Osteocyte (in vitro differentiated cells): ENCODE data around the gene EEPD1. TPM values are rescaled to one million over a fixed set of nuclear protein-coding genes. Genes with fewer than 3 reads are reported as not detected.
"Not testable (repeated sequence)": the region's sequence is repeated elsewhere in the genome, so short reads cannot be mapped to it uniquely, and the experiment has no call there.

Experiments
- DNase-seq: peaks from one replicate; pipeline ENCODE4 v3.0.0; 2021; ENCODE audit warnings: mixed read lengths; ENCODE audit not compliant: unreplicated experiment; ENCODE audit errors: extremely low spot score
- H3K27ac Mint-ChIP-seq: one replicate; pipeline ENCODE4 v1.8.0; 2021; ENCODE audit warnings: mild to moderate bottlenecking, mixed read lengths; ENCODE audit not compliant: unreplicated experiment
- H3K27me3 Mint-ChIP-seq: one replicate; pipeline ENCODE4 v1.8.0; 2021; ENCODE audit warnings: mixed read lengths; ENCODE audit not compliant: unreplicated experiment
- H3K36me3 Mint-ChIP-seq: one replicate; pipeline ENCODE4 v1.8.0; 2021; ENCODE audit warnings: mixed read lengths; ENCODE audit not compliant: unreplicated experiment
- H3K4me1 Mint-ChIP-seq: one replicate; pipeline ENCODE4 v1.8.0; 2021; ENCODE audit warnings: mixed read lengths; ENCODE audit not compliant: unreplicated experiment
- H3K4me3 Mint-ChIP-seq: one replicate; pipeline ENCODE4 v1.8.0; 2021; ENCODE audit warnings: mild to moderate bottlenecking, moderate library complexity, mixed read lengths; ENCODE audit not compliant: unreplicated experiment
- H3K9me3 Mint-ChIP-seq: one replicate; pipeline ENCODE4 v1.8.0; 2021; ENCODE audit warnings: mixed read lengths; ENCODE audit not compliant: unreplicated experiment
- CTCF ChIP-seq: fragments of 200-600 bp; sonication (generic); IDR thresholded peaks from 2 replicates; pipeline ENCODE4 v1.5.0; 2021; ENCODE audit warnings: antibody characterized with exemption, mild to moderate bottlenecking, moderate library complexity
- total RNA-seq: library from RNA; stranded (reverse); gene quantifications from 2 replicates; pipeline ENCODE4 v1.2.1, GENCODE V29; 2021

The EEPD1 gene
- total RNA-seq, 1 donor from 2014 or later, result 1.3 TPM

DNA sequence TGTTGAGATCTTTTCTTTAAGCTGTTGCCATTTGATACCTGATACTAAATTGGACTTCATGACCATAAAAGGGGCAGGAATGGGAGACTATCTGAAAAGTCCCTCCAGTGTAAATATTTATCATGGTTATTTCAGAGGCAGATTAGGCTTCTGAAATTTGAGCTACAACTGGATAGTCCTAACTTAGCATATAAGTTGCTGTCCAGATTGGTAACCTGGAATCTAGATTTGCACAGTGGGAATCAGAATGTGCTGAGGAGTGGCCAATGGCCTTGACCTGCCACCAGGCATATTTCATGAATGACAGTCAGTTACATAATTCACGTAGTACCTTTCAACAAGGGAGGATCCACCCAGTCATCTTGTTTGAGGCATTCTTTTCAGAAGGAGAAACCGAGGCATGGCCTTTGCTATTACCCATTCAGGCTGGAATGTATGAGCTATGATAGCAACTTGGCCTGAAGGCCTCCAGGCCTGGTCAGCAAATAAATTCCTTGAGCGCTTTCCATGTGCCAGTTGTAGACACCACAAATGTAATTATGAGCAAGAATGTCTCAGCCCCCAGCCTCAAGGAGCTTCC lies 80.0 kb downstream of the EEPD1 start:
- Mint-ChIP-seq H3K27me3 (no peaks in the 10 kb centered on the region), H3K4me3 (no peak overlapping the region), H3K27ac (no peak overlapping the region), H3K4me1 (peaks cover 9% of the 10 kb centered on the region), H3K9me3 (no peaks in the 10 kb centered on the region), H3K36me3 (no peaks in the 10 kb centered on the region)
- DNase-seq, result peak; percentile 53
- no peak for TF ChIP-seq CTCF

GRCh38 chr7:36236073-36236472 lies 83.0 kb downstream of the EEPD1 start:
- peaks cover 9% of the 10 kb centered on the region for H3K4me1 Mint-ChIP-seq
- no peaks in the 10 kb centered on the region for H3K36me3 Mint-ChIP-seq
- no peak overlapping the region for H3K27ac Mint-ChIP-seq
- no peak for TF ChIP-seq CTCF
- no peaks in the 10 kb centered on the region for H3K27me3 Mint-ChIP-seq
- H3K9me3 Mint-ChIP-seq, result no peaks in the 10 kb centered on the region
- no peak overlapping the region for H3K4me3 Mint-ChIP-seq
- no peak for DNase-seq

DNA sequence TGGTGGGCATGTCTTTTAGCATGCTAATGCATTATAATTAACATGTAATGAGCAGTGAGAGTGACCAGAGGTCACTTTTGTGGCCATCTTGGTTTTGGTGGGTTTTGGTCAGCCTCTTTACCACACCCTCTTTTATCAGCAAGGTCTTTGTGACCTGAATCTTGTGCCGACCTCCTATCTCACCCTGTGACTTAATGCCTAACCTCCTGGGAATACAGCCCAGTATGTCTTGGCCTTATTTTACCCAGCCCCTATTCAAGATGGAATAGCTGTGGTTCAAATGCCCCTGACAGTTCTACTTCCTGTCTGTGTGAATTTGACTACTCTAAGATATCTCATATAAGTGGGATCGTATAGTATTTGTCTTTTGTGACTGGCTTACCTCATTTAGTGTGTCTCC lies 85.1 kb downstream of the EEPD1 start:
- H3K36me3 Mint-ChIP-seq, result no peaks in the 10 kb centered on the region
- TF ChIP-seq CTCF, result no peak

DNA sequence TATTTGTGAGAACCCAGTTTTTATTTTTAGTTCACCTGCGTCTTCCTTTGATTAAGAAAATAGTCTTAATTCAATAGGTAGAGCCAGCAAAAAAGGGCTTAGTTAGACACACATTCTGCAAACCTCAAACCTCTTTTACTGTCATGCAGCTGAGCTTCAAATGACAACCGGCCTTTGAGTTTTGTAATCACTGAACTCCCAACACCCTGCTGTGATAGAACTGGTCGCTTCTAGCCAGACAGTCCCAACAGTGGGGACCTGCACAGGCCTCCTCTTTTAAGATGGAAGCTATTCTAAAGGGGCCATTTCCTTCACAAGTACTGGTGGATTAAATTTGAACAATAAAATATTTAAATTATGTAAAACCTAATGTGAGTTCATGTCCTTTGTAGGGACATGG lies 90.3 kb downstream of the EEPD1 start:
- not testable (repeated sequence) for H3K36me3 Mint-ChIP-seq, H3K9me3 Mint-ChIP-seq, DNase-seq, H3K27me3 Mint-ChIP-seq, H3K4me1 Mint-ChIP-seq, H3K4me3 Mint-ChIP-seq, H3K27ac Mint-ChIP-seq

More for the DNA sequence above, 85.1 kb downstream of the EEPD1 start:
- no peak overlapping the region for H3K4me3 Mint-ChIP-seq
- H3K9me3 Mint-ChIP-seq, result no peaks in the 10 kb centered on the region
- peak; percentile 8 for DNase-seq
- H3K27ac Mint-ChIP-seq, result no peak overlapping the region
- H3K4me1 Mint-ChIP-seq, result peaks cover under 1% of the 10 kb centered on the region
- no peaks in the 10 kb centered on the region for H3K27me3 Mint-ChIP-seq

GRCh38 chr7:36244001-36244400 lies 90.9 kb downstream of the EEPD1 start:
- not testable (repeated sequence) for H3K9me3 Mint-ChIP-seq, H3K27me3 Mint-ChIP-seq, H3K4me3 Mint-ChIP-seq

DNA sequence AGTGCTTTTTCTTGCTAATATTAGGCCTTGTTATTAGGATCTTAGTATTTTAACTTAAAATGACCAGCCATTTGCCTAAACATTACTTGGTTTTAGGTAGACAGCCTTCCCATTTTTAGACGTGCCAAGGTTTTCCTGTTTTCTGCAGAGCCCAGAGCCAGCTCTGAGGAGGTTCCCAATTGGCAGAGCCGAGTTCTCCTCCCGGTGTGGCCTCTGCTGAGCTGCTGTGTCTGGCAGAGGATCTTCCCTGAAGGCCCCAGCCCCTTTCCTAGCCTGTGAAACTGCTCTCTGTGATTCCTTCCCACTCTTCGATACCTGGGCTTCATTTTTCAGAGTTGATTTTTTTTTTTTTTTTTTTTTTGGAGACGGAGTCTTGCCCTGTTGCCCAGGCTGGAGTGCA lies 91.4 kb downstream of the EEPD1 start:
- H3K36me3 Mint-ChIP-seq, result no peaks in the 10 kb centered on the region
- no peaks in the 10 kb centered on the region for H3K9me3 Mint-ChIP-seq
- no peaks in the 10 kb centered on the region for H3K4me1 Mint-ChIP-seq
- no peaks in the 10 kb centered on the region for H3K27me3 Mint-ChIP-seq
- DNase-seq, result no peak
- H3K4me3 Mint-ChIP-seq, result no peak overlapping the region
- H3K27ac Mint-ChIP-seq, result no peak overlapping the region
- no peak for TF ChIP-seq CTCF

More at GRCh38 chr7:36244001-36244400, 90.9 kb downstream of the EEPD1 start:
- H3K4me1 Mint-ChIP-seq, H3K27ac Mint-ChIP-seq, DNase-seq, H3K36me3 Mint-ChIP-seq: not testable (repeated sequence)
